Measurements from ENCODE around the gene GRK5.

The GRK5 gene

GRCh38 chr10:119505131-119505551, 297.8 kb downstream of the GRK5 start:
- peaks cover 5% of the 10 kb centered on the region for H3K36me3 ChIP-seq
- no peaks in the 10 kb centered on the region for H3K9me3 ChIP-seq (ENCODE audit: severe bottlenecking)
- no peak for DNase-seq
- no peak overlapping the region for H3K27ac ChIP-seq
- TF ChIP-seq, protein P1, sequence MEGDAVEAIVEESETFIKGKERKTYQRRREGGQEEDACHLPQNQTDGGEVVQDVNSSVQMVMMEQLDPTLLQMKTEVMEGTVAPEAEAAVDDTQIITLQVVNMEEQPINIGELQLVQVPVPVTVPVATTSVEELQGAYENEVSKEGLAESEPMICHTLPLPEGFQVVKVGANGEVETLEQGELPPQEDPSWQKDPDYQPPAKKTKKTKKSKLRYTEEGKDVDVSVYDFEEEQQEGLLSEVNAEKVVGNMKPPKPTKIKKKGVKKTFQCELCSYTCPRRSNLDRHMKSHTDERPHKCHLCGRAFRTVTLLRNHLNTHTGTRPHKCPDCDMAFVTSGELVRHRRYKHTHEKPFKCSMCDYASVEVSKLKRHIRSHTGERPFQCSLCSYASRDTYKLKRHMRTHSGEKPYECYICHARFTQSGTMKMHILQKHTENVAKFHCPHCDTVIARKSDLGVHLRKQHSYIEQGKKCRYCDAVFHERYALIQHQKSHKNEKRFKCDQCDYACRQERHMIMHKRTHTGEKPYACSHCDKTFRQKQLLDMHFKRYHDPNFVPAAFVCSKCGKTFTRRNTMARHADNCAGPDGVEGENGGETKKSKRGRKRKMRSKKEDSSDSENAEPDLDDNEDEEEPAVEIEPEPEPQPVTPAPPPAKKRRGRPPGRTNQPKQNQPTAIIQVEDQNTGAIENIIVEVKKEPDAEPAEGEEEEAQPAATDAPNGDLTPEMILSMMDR (IDR thresholded peaks at IDR 0.05; ENCODE audit: low read depth, low read length): no peak
- no peak overlapping the region for H3K4me3 ChIP-seq (ENCODE audit: low read depth, low read length)
- no peaks in the 10 kb centered on the region for H3K27me3 ChIP-seq (ENCODE audit: insufficient read depth, low read depth, severe bottlenecking)
